Stimulated activated naive CD8-positive, alpha-beta T cell treated with anti-CD3 and anti-CD28 coated beads, Interleukin-15, Interleukin-2, amounts not matched to agents 100 U/mL and 50 U/mL, for 24 hours (primary cell): ENCODE measurements around the gene LMO3.

Source experiments
- ATAC-seq: fragments of 150-1000 bp; cut with Tn5 transposase; one replicate; pipeline ENCODE4 v1.10.0; 2021
- DNase-seq: peaks from one replicate; pipeline ENCODE4 v3.0.0; 2021

Gene LMO3

DNA sequence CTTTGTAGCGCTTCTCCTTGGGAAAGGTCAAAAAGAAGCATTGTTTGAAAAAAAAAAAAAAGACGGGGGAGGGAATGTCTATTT lies at the start of gene LMO3:
LMO3 (minus strand) TSS at position 46 of the 84 bp plus-strand sequence. CDS start 5,302 bp downstream, outside the sequence.
- ATAC-seq (no peak), DNase-seq (no peak)

DNA sequence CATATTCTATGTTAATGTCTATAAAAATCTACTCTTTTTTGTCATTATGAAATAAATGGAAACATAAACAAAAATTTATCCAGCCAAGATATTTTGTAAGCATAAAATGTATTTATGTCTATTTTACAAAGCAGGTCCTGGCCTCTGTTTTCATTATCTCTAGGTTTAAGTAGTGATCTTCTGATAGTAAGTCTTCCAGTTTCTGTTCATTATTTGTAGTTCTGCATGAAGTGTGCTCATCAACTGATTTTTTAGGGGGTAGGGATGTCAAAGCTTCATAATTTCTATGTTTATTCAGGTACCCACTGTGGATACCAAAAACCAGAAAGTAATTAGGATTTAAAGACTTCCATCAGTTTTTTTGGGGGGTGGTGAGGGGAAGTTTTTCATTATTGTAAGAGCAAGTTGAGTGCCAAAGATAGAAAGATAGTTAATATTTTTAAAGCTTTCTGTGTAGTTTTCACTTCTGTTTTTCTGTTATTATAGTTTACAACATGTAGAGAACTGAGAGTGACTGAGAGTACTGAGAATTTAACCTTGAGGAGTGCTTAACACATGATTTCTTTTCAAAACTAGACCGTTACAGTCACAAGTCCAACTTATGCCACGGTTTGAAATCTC lies 30.6 kb upstream of the LMO3 start:
- ATAC-seq (no peak), DNase-seq (no peak)

DNA sequence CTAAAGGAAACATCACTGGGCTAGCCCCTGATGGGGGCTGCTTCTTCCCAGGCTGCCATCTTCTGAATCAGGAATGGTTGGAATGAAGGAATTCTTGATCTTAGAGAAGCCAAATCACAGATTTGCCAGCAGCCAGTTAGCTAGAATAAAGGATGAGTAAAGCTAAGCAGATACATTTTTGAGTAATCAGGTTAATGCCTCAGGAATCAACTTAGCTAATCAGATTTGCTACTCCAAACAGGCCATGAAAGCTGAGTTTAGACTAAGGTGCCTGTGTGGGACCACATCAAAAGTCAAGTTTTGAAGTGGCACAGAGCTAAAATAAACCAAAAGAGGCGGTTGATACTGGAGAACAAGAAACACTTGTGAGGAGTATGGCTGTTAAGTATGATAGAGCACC lies 28.8 kb upstream of the LMO3 start:
- DNase-seq = no peak
- no peak for ATAC-seq

DNA sequence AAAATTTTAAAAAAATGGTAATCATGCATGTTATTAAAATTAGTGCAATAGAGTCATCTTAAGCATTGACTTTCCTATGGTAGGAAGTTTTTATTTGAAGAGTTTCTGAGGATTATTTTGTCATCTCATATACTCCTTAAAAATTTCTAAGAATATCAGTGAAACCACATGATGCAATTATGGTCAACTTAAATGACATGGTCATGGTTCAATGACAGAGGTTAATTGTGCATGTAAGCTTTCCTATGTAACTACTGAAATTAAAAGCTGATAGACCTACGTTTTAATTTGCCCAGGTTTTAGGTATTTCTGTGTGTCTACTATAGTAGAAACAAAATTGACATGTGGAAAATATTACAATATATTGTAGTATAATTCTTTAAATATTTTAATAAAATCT lies 21.0 kb upstream of the LMO3 start:
- no peak for ATAC-seq
- no peak for DNase-seq

DNA sequence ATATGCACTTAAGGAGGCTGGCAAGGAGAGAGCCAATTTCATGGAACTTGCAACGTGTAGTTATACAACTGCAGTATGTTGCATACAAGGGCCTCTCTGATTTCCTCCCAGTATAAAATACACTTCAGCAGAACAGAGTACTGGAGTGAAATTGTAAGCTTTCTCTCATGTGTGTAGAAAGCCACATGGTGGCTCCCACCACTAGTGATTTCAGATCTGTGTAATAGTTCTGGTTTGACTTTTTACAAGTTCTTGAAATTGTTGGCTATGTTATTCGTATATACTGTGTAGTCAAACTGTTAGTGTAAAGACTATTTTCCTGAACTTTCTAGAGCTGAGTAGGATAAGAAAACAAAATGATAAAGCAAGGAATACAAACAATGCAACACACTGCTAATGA lies 16.4 kb upstream of the LMO3 start:
- ATAC-seq = no peak
- DNase-seq = no peak

DNA sequence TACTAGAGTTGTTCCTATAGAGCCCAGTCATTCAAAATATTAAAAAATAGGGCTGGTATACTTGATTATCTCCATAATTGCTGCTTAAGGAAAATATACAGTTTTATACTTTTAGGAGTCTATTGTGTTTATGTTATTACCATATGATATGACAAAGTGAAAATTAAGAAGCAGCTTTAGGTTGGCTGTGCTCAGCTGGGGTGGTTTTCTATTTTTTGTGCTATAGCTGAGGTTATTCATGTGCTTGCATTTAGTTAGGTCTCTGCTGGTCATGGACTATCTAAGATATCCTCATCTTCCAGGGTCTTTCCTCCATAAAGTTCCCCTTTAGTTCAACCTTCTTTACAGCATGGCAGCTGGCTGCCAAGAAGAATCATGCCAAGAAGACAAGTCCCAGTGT lies 13.6 kb upstream of the LMO3 start:
- no peak for ATAC-seq
- no peak for DNase-seq

DNA sequence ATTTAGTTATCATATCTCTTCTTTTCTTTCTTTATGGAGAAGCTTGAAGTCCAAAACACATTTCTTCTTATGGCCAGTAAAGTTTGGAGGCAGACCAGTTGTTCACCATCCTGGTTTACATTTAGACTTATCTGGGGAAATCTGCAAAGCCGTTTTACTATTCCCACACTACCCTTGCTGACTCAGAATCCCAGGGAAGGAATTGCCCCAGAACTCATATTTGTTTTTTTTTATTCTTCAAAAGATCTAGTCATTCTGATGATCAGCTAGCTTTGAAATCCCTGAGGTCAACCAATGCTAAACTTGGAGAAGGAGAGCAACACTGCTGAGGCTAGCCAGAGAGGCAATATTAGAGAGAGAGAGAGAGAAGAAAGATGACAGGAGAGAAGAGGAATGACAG lies 12.3 kb upstream of the LMO3 start:
- no peak for ATAC-seq
- DNase-seq = no peak

DNA sequence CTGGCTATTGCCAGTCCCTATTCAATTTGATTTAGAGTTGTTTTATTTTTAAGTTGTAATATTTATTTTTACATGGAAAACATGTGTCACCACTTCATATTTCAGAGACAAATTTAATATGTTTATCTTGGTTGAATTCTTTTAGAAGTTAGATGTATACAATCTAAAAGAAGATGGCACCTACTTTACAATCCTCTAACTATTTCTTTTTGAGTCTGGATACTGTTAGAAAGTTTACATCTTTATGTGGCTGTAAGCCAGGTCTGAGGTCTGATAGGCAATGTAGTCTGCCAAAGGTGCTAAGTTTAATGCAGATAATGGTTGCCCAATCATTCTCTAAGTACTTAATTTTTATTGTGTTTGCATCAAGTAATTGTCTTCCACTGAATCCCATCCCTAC lies 7.2 kb upstream of the LMO3 start:
- no peak for ATAC-seq
- DNase-seq = no peak

DNA sequence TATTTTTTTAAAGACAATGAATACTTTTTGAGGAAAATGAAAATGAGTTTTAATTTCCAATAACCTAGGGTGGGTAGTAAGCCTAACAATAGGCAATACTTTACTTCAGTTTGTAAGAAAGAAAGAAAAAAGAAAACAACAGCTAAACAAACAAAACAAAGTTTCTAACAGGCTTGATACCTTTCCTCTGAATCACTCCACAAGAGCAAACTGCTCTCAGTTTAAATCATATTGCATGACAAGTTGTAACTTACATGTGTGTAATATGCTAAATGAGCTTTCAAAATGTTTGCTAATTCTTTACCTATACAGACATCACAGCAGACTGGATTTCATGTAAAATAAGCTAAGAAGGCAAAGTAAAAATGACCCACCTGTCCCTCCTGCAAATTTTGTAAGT lies 6.7 kb upstream of the LMO3 start:
- ATAC-seq (no peak), DNase-seq (no peak)

DNA sequence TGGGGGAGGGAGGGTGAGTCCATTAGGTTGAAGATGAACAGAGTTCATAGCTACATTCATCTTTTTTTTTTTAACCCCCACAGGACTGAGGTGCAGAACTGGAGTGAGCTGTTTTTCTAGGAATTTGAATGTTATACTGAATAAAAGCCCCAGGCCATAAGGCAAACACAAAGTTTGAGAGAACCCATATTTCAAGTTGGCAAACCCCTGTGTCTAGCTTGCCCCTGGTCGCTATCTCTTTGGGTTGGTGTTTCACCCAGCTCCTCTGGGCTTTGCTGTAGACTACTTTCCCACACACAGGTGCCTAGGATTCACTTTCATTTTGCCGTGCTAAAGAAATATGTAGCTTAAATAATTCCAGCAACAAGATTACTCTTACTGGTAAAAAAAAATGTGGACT lies 5.2 kb upstream of the LMO3 start:
- ATAC-seq (no peak), DNase-seq (no peak)

DNA sequence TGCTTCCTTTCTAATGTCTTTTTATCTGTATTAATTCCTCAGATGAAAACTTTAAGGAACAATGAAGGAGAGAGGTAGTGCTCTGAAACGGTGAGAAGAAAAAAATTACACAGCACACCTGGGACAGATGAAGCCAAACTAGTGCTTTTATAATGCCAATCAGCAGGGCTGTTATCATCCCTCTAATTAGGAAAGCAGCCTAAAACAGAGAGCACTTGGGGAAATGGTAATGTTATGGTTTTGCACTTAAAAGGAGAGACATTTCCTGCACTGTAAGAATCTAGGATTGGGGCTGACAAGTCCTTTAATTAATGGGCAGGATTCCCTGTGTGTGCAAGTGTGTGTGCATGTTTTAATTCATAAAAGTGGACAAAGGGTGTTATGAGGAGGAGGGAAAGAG lies 4.8 kb upstream of the LMO3 start:
- DNase-seq = no peak
- ATAC-seq = no peak

DNA sequence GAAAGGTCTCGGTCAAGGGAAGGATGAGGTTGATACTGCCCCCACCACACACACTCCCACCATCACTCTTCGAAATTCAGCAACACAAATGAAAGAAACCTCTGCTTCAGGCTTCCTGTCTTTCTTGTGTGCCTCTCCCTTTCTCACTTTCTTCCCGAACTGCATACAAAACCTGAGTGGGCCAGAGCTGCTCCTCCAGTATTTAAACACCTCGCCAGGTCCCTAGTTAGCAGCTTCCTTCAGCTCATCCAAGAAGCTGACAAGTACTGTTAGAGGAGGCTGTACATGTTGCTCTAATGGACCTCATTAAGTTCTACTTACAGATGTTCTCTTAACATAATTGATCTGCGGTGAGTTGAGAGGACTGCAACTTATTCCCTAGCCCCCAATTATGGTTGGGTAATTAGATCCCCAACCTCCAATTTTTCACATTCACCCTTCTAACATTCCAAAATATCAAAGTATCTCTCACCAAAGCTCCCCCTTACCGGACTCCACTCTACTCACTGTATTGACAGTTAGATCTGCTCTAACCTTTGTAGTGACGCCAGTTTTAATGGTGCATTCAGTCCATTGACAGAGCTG lies 4.1 kb upstream of the LMO3 start:
- no peak for ATAC-seq

DNA sequence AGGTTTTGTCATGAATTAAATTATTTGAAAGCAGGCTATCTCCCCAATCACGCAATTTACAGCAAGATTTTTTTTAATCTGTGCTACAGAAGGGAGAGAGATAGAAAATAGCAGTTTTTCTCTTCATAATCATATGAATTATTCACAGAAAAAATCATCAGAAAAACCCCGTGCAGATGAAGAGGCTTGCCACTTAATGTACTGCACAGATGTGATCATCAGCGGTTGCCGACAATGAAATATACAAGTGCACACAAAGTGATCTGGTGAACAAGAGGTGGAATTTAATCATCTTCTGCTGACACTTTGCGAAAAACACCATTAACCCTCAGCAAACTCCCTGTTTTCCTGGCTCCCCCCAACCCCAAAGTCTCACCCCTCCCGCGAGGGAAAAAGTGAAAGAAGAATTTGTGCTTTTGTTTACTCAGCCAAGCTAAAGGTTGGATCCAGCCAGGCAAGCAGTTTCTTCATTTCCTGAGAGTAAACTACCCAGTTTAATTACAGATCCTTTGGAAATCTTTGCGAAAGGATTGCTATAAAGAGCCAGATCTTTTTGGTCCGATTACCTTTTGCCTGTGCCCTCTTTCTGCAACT lies 3.1 kb upstream of the LMO3 start:
- no peak for ATAC-seq
- no peak for DNase-seq

More for the DNA sequence above, 4.1 kb upstream of the LMO3 start:
- no peak for DNase-seq

DNA sequence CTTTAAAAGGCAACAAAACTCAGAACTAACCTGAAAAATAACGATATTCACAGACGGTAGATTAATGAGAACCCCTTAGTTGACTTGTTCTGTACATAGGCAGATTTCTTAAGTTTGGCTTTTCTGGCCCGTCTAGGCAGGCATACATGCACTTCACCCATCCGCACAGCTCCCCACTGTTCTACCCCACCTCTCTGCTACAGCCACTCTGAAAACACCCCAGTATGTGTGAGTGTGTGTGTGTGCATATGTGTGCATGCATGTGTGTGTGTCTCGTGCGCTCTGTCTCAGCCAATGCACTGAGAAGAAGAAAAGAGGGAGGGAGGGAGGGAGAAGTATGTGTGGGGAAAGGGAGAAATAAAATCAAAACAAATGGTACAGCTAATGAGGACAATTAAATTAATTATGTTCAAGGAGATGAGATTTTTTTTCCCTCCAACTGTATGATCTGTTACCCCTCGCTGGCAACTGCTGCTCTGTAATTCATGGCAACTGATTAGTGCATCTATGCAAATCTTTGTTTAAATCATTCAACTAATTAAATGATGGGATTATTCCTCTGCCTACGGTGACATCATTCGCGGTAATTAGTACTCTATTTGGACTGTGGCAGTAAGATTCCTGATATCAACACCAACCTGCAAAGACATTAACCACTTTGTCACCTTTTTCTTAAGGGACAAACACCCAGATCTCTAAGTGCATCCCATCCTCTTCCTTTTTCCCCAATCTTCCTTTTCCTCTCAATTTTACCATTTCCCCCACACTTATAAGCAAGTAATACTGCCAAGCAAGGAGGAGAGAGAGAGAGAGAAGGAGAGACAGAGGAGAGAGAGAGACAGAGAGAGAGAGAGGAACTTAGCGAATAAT lies 2.2 kb upstream of the LMO3 start:
- DNase-seq (no peak), ATAC-seq (no peak)

DNA sequence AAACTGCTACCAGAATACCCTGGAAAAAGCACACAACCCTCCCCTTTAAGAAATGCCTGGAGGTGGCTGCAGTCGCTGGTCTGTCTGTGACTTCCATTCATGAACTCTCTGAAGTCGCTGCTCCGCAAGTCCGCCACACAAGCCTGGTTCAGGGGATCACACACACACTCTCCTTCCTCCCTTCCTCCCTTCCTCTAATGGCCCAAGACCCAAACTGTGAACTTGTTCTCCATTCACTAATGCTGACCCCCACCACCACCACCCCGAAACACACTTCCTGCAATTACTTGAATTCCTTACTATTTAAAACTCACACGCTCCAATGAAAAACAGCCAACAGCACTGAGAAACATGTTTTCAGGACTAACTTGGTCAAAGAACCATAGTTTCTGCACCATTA lies 1.0 kb upstream of the LMO3 start:
- no peak for ATAC-seq
- no peak for DNase-seq

DNA sequence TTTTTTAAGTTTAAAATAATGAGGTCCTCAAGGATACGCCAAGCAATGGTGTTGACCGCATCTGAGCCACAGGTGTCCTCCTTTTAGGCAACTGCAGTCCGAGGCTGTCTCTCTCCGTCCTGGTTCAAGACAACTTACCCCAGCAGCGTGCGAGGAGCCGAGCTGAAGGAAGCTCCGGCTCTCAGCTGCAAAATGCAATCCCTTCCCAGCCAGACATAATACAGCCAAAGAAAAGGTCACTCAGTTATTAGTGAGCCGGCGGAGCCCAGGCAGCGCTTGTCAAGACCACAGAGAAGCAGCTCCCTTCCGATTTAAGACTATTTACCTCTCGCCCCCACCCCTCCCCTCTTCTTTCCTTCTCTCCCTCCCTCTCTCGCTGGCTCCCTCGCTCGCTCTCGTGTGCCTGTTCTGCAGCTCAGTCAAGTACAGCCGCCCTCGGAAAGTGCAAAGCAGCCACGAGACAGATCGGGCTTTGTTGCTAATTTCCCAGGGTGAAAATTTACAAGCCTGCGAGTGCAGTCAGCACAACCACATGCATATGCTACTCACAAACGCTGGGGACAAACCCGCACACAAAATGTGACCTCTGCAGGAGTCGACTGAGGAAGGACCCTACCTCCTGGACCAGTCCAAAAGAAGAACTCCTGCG lies 363 bp upstream of the LMO3 start:
- no peak for DNase-seq
- no peak for ATAC-seq

DNA sequence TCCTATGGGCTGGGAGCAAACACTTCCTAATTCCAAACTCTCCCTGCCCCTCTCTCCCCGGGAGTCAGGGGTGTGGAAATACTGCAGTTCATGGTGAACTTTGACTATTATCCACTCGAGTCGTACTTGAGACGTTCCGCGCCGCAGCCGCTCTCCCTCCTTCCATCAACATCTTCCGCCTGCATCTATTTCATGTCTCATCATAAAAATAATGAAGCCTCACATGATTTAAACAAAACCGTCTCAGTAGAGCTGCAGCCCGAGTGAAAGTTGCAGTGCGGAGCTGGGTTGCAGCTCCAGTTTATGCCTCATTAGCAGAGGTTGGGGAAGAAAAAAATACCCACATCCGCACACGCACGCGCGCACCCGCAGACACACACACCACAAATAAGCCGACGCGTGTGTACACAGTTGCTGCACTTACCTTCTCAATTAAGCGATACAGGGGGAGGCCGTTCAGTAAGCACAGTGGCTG lies 283 bp downstream of the LMO3 start:
- ATAC-seq (no peak), DNase-seq (no peak)

DNA sequence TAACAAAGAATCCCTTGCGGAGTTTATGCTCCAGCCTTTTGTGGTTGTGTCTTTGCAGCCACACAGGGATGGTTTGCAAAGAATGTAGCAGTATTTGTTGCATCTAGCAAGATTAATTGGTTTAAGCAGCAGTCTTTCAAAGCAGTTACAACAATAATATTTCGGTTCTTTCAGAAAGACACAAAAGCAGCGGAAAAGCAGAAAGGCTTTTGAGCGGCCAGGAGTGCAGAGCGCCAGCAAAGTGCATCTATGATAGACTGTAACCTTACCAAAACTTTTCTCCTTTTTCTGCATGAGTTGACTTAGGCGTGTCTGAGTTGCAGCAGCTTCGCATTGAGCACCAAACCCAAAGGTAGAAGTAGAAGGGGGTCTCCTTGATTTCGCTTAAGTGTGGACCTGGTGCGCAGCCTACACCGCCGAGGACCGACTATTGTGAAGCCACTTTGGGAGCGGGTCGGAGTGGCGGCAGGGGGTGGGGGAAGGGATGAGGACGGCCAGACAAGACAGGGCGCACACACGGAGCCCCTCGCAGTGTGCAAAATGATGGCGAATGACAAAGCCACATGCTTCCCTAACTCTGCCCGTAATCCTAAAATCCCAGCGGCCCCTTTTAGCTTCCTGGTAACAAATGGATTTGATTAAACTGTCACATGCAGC lies 1.2 kb downstream of the LMO3 start:
- ATAC-seq = no peak

DNA sequence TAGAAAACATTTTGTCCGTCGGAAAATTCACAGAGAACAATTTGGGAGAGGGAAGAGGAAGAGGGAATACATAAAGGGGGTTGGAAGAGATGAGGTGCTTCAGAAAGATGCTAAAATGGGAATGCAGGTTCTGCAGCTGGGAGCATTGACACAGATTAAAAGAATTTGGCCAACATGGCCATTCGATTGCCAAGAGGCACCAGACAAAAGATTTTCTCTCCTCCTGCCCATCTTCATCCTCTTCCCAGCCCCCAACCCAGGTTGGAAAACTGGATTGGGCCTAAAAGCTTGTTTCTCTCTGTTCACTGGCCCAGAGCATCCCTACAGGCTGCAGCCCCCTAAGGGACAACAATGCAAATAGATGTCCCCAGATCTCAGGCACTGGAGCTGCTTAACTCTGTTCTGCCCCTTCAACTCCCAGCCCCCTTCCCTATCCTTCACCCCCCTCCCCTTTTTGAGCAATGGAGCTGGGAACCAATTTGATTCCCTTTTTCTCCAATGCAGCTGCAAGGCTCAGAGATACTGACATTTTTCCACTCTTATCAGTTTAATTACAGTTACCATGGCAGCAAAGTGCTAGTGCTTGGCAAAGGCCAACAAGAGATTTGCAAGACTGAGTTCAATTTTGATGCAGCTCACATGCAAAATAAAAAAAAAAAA lies 1.9 kb downstream of the LMO3 start:
- ATAC-seq = no peak
- DNase-seq = no peak

More for the DNA sequence above, 1.2 kb downstream of the LMO3 start:
- DNase-seq = no peak

DNA sequence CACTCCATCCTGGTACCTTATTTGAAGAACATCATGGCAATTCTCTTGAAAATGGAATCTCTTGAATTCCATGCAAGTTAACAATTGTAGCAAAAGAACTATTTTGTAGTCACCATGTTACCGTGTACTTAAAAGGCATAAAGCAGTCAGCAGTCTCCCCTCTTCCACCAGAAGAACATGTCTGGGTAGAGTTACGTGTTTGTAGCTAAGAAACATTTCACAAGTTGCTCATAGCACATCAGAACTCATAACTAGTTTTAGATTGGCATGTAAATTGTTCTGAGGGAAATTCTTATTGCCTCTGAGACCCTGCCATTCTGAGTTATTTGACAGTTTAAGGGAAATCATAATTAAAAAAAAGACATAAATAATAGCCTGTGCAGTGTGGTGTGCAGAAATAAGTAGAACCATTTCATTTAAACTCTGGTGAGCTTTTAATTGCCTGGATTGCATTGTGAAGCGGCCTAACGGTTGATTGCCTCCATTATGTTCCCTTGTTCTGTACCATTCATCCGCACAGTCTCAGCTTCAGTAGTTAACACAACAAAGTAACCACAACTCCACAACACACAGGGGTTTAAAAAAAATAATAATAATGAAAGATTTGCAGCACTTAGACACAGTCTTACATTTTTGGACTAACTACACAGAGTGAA lies 2.6 kb downstream of the LMO3 start:
- ATAC-seq = no peak
- DNase-seq = no peak

DNA sequence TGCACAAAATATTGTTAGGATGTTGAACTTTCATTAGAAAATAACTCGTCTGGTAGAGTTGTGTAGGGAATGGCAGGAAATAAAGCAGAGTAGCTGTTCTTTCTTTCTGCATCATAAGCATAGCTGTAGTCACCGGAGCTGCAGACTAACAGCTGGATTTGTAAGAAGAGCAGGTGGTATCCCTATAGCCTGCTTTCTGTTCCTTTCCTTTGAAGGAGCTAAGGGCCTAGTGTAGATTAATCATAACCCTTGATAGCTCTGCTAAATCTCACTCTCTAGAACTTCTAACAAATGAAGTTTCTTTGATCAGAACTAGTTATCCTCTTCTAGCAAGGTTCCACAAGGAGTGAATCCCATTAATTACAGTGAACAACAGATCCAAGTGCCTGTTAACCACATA lies 3.5 kb downstream of the LMO3 start:
- ATAC-seq = no peak
- DNase-seq = no peak

DNA sequence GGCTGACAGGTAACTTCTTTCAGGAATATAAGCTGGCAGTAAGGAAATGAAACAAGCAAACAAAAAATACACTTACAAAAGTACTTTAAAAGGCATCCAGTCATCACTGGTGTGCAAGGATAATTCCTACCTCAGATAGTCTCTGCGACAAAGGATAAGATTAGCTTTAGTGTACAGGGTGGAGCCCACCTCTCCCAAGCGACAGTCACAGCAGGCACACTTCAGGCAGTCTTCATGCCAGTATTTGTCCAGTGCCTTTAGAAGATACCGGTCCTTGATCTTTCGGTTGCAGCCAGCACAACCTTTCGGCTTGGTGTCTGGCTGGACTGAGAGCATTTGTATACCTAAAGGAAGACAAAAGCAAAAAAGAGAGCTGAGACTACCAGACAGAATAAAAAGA lies 5.4 kb downstream of the LMO3 start:
- ATAC-seq = no peak
- no peak for DNase-seq
